HCT116 (cell line): ENCODE data around the gene AAMDC.

Experiments used
- CEBPB ChIP-seq: IDR thresholded peaks from 2 replicates; pipeline ENCODE4 v1.6.1; 2012; ENCODE audit warnings: low read depth
- CTCF ChIP-seq, 3 experiments: fragments of 200-600 bp in 1 of 3; sonication (generic) in 1 of 3; IDR thresholded peaks in 2 of 3; conservative IDR thresholded peaks in 1 of 3; 2 replicates each; pipeline ENCODE4 v1.5.1; 2012 to 2017; ENCODE audit warnings: low read depth in 2 of 3, low read length in 2 of 3, antibody characterized with exemption in 1 of 3, borderline replicate concordance in 1 of 3, control low read depth in 1 of 3, mild to moderate bottlenecking in 1 of 3, mixed read lengths in 1 of 3, mixed run types in 1 of 3, moderate library complexity in 1 of 3; ENCODE audit not compliant: insufficient read depth in 1 of 3
- ELF1 ChIP-seq: IDR thresholded peaks from 2 replicates; pipeline ENCODE4 v1.6.1; 2012; ENCODE audit warnings: low read depth, borderline replicate concordance
- EZH2 ChIP-seq: fragments of 200-600 bp; sonication (generic); IDR thresholded peaks from 2 replicates; pipeline ENCODE4 v1.6.1; 2017; ENCODE audit warnings: antibody characterized with exemption, mixed run types
- EZH2phosphoT487 ChIP-seq: fragments of 200-600 bp; IDR thresholded peaks from 2 replicates; pipeline ENCODE4 v1.6.1; 2018; ENCODE audit warnings: antibody characterized with exemption, borderline replicate concordance
- JUND ChIP-seq: IDR thresholded peaks from 2 replicates; pipeline ENCODE4 v1.6.1; 2012
- POLR2A ChIP-seq: IDR thresholded peaks from 2 replicates; pipeline ENCODE4 v1.7.0; 2011; ENCODE audit warnings: borderline replicate concordance; ENCODE audit not compliant: insufficient read depth, insufficient read length; ENCODE audit errors: extremely low read depth
- POLR2AphosphoS5 ChIP-seq: IDR thresholded peaks from 2 replicates; pipeline ENCODE4 v1.6.1; 2011; ENCODE audit warnings: mild to moderate bottlenecking, low read depth, low read length, moderate library complexity
- RAD21 ChIP-seq: IDR thresholded peaks from 2 replicates; pipeline ENCODE4 v1.6.1; 2012; ENCODE audit warnings: low read depth, mild to moderate bottlenecking
- YY1 ChIP-seq: IDR thresholded peaks from 2 replicates; pipeline ENCODE4 v1.6.1; 2011; ENCODE audit warnings: low read length, low read depth, moderate library complexity, mild to moderate bottlenecking; ENCODE audit not compliant: insufficient replicate concordance; ENCODE audit errors: extremely low read depth

GRCh38 chr11:77815459-77815858 lies 5.5 kb upstream of the AAMDC start:
- TF ChIP-seq CTCF (IDR thresholded peaks at IDR 0.05 in 2 of 3, conservative IDR thresholded peaks at IDR 0.05 in 1 of 3; ENCODE audit: borderline replicate concordance in 1 of 3, insufficient read depth in 1 of 3, low read depth in 2 of 3, low read length in 2 of 3) (no peak), POLR2A (no peak), CEBPB (no peak), EZH2phosphoT487 (no peak), POLR2AphosphoS5 (no peak), JUND (no peak), EZH2 (no peak), ELF1 (no peak), YY1 (no peak), RAD21 (no peak)
